PC-9 (cell line): ENCODE results near the gene CHD1.

ENCODE experiments used
- EZH2 ChIP-seq: fragments of 200-600 bp; sonication (generic); IDR thresholded peaks from 2 replicates; pipeline ENCODE4 v1.8.0; 2017; ENCODE audit warnings: antibody characterized with exemption, low read depth
- TF ChIP-seq, protein P1 (sequence below): fragments of 200-600 bp; sonication (generic); conservative IDR thresholded peaks from 2 replicates; pipeline ENCODE4 v1.6.1; 2017; ENCODE audit warnings: mixed run types, antibody characterized with exemption, mild to moderate bottlenecking, moderate library complexity

DNA sequence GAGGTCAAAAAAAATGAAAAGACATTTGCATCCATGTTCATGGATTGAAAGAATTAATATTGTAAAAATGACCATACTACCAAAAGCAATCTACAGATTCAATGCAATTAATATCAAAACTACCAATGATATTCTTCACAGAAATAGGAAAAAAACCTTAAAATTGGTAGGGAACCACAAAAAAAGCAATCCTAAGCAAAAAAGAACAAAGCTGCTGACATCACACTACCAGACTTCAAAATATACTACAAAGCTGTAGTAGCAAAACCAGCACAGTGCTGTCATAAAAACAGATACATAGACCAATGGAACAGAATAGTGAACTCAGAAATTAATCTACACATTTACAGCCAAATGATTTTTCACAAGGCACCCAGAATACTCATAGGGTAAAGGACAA lies 121.0 kb downstream of the CHD1 start:
- TF ChIP-seq, protein P1, sequence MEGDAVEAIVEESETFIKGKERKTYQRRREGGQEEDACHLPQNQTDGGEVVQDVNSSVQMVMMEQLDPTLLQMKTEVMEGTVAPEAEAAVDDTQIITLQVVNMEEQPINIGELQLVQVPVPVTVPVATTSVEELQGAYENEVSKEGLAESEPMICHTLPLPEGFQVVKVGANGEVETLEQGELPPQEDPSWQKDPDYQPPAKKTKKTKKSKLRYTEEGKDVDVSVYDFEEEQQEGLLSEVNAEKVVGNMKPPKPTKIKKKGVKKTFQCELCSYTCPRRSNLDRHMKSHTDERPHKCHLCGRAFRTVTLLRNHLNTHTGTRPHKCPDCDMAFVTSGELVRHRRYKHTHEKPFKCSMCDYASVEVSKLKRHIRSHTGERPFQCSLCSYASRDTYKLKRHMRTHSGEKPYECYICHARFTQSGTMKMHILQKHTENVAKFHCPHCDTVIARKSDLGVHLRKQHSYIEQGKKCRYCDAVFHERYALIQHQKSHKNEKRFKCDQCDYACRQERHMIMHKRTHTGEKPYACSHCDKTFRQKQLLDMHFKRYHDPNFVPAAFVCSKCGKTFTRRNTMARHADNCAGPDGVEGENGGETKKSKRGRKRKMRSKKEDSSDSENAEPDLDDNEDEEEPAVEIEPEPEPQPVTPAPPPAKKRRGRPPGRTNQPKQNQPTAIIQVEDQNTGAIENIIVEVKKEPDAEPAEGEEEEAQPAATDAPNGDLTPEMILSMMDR = no peak
- TF ChIP-seq EZH2 = no peak
